Measurements from ENCODE around the gene MAP3K6. TPM values are rescaled to one million over a fixed set of nuclear protein-coding genes. Genes with fewer than 3 reads are reported as not detected.

The MAP3K6 gene
- total RNA-seq, 2 donors from 2014 or later, result 78.6 to 85.6 TPM

- peaks cover 27% of the 10 kb centered on the region for H3K36me3 ChIP-seq
- H3K4me1 ChIP-seq (ENCODE audit: control insufficient read depth in 1 of 2, low read depth in 2 of 2), result peaks cover 31 to 51% of the 10 kb centered on the region in 2 donors
- H3K4me3 ChIP-seq, result no peak overlapping the region
- H3K27me3 ChIP-seq (replicated peaks; ENCODE audit: insufficient read depth), result no peaks in the 10 kb centered on the region
- no peaks in the 10 kb centered on the region for H3K9me3 ChIP-seq
- no peak for ATAC-seq (ENCODE audit: insufficient number of reproducible peaks, low FRiP score, low read depth)
- DNase-seq (ENCODE audit: low spot score), result no peak
- no peak for TF ChIP-seq CTCF (IDR thresholded peaks at IDR 0.05)
- peak overlapping the region; percentile 72 to 87 for H3K27ac ChIP-seq
Measured at GRCh38 chr1:27403931-27404330, 37.2 kb upstream of the MAP3K6 start.

DNA sequence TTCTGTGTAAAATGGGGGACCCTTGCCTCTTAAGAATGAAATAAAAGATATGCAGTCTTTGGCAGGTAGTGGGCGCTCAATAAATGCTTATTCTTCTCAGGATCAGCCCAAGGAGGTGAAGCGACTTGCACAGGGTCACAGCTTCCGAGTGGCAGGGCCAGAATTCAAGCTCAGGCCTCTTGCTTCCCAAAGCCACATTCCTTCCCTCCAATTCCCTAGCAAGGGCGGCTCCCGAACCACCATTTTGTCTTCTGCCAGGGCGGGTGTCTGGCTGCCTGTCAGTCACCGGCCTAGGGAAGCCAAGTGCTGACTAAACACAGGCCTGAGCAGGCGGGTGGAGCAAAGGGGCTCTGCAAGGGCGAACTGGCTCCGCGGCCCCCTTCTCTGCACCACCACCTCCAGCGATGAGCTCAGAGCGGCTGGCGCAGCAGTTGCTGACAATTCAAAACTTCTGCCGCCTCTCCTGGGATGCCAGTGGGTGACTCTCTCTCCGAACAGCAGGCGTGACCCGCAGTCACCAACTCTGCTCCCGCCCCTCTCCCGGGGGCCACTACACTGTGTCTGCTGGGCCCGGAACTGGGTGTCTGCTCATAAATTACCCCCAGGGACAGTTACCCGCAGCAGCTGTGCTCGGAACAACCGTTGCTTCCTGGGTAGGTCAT is 36.4 kb upstream of the MAP3K6 start:
- no peak for TF ChIP-seq CTCF (IDR thresholded peaks at IDR 0.05)
- peak; percentile 62 for DNase-seq (ENCODE audit: low spot score)
- peak overlapping the region; percentile 72 to 87 for H3K27ac ChIP-seq
- ATAC-seq (ENCODE audit: insufficient number of reproducible peaks, low FRiP score, low read depth), result peak; percentile 36
- H3K27me3 ChIP-seq (replicated peaks; ENCODE audit: insufficient read depth), result no peaks in the 10 kb centered on the region
- peak overlapping the region; percentile 39 for H3K4me3 ChIP-seq
- H3K36me3 ChIP-seq, result peaks cover 21% of the 10 kb centered on the region
- peaks cover 31 to 51% of the 10 kb centered on the region in 2 donors for H3K4me1 ChIP-seq (ENCODE audit: control insufficient read depth in 1 of 2, low read depth in 2 of 2)
- H3K9me3 ChIP-seq, result no peaks in the 10 kb centered on the region

GRCh38 chr1:27402349-27402754 is 35.6 kb upstream of the MAP3K6 start:
- peaks cover 31 to 51% of the 10 kb centered on the region in 2 donors for H3K4me1 ChIP-seq (ENCODE audit: control insufficient read depth in 1 of 2, low read depth in 2 of 2)
- no peaks in the 10 kb centered on the region for H3K27me3 ChIP-seq (replicated peaks; ENCODE audit: insufficient read depth)
- peaks cover 13% of the 10 kb centered on the region for H3K36me3 ChIP-seq
- H3K9me3 ChIP-seq, result no peaks in the 10 kb centered on the region
- peak; percentile 59 for TF ChIP-seq CTCF (IDR thresholded peaks at IDR 0.05)
- H3K27ac ChIP-seq, result peak overlapping the region; percentile 72 to 87
- no peak overlapping the region for H3K4me3 ChIP-seq
- peak; percentile 43 for ATAC-seq (ENCODE audit: insufficient number of reproducible peaks, low FRiP score, low read depth)
- DNase-seq (ENCODE audit: low spot score), result peak; percentile 41

GRCh38 chr1:27400963-27401341 is 34.2 kb upstream of the MAP3K6 start:
- H3K27ac ChIP-seq, result no peak overlapping the region
- peaks cover 31 to 50% of the 10 kb centered on the region in 2 donors for H3K4me1 ChIP-seq (ENCODE audit: control insufficient read depth in 1 of 2, low read depth in 2 of 2)
- no peaks in the 10 kb centered on the region for H3K9me3 ChIP-seq
- no peak for DNase-seq (ENCODE audit: low spot score)
- H3K27me3 ChIP-seq (replicated peaks; ENCODE audit: insufficient read depth), result no peaks in the 10 kb centered on the region
- no peak for TF ChIP-seq CTCF (IDR thresholded peaks at IDR 0.05)
- H3K36me3 ChIP-seq, result peaks cover under 1% of the 10 kb centered on the region
- no peak overlapping the region for H3K4me3 ChIP-seq
- no peak for ATAC-seq (ENCODE audit: insufficient number of reproducible peaks, low FRiP score, low read depth)

GRCh38 chr1:27400082-27400962 is 33.6 kb upstream of the MAP3K6 start:
- ATAC-seq (ENCODE audit: insufficient number of reproducible peaks, low FRiP score, low read depth) (no peak), DNase-seq (ENCODE audit: low spot score) (no peak)
- H3K27me3 ChIP-seq (replicated peaks; ENCODE audit: insufficient read depth), result no peaks in the 10 kb centered on the region
- no peak overlapping the region for H3K27ac ChIP-seq
- no peak overlapping the region for H3K4me3 ChIP-seq
- no peaks in the 10 kb centered on the region for H3K9me3 ChIP-seq
- TF ChIP-seq CTCF (IDR thresholded peaks at IDR 0.05), result no peak
- H3K36me3 ChIP-seq, result no peaks in the 10 kb centered on the region
- H3K4me1 ChIP-seq (ENCODE audit: control insufficient read depth in 1 of 2, low read depth in 2 of 2), result peaks cover 28 to 43% of the 10 kb centered on the region in 2 donors
